Activated CD4-positive, alpha-beta T cell treated with anti-CD3 and anti-CD28 coated beads, Interleukin-2, amount 50 U/mL, for 24 hours (primary cell): ENCODE measurements around the gene PTPRK.

ENCODE experiments used
- DNase-seq, 2 donors: peaks; one replicate each; pipeline ENCODE4 v3.0.0-alpha.2; 2020; ENCODE audit warnings: low read depth in 1 of 2, low spot score in 1 of 2

The PTPRK gene

GRCh38 chr6:128252341-128253176 lies 267.8 kb downstream of the PTPRK start:
- no peak for DNase-seq

DNA sequence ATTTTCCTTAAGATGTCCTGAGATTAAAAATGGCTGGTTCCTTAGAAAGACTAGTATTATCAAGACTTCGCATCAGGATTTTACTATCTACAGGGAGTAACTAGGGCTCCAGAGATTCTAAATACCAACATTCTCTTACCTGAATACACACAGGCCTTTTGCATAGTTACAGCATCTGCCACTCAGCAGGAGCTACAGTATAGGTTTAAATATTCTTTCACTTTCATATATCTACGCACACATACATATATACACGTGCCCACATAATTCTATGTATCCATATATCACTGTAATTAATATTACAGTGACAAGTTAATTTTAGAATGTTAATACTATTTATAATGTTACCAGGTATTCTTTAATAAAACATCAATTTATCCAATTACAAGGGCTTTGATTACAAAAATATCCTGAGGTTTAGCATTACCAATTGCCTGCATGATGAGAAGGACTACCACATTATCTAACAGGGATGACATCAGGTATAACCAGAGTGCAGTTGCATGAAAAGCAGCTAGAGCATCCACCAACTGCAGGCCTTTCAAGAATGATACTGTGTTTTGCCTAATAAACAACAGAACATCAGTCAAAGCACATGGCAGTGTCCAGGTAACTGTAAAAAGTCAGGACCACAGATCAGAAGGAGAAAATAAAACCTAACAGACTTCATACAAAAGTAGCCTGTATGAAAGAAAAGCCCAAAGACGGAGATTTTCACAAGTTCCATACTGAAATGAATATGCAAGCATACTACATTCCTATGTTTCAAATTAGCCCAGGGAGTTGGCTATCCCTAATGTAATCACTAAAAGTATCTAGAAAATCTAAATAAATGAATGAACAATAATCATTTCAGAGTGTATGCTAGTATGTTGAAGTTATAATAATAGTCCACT lies 268.7 kb downstream of the PTPRK start:
- no peak for DNase-seq

- no peak for DNase-seq
These were observed 269.9 kb downstream of the PTPRK start for GRCh38 chr6:128250370-128251070.

GRCh38 chr6:128249429-128249828 lies 271.0 kb downstream of the PTPRK start:
- no peak for DNase-seq

DNA sequence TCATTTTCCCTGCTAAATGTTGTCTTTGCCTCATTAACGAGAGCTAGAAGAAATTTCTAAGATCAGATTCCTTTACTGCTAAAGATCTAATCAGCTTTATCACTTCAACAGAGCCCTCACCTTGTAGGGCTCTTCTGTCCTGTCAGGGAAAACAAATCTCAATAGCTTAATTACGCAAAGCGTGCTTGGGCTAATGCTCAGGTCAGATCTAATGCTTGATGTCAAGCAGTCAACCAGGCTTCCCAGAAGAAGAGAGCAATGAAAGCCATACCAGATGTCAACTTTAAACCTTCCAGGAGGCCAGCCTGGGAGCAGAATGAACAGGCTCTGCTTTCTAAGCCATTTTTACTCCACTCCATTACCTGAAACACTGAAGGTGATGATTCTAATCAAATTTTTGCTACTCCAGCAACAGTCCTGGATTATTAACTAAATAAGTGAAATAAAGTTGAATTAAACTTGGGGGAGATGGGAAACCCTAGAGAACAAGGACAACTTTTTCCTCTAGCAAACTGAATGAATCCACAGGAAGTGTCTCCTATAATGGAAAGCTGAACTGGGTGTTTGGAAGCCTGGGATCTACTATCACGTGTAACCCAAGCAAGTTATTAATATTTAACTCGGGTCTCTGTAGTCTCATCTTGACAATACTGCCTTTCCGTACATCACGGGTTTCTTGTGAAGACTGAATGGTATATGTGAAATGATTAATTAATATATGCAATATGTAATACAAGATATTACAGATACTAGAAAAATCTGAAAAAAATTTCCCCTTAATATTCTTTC lies 273.7 kb downstream of the PTPRK start:
- no peak for DNase-seq

- DNase-seq = no peak
These were observed 275.5 kb downstream of the PTPRK start for GRCh38 chr6:128244751-128245405.

GRCh38 chr6:128242765-128243403 lies 277.5 kb downstream of the PTPRK start:
- DNase-seq = no peak

DNA sequence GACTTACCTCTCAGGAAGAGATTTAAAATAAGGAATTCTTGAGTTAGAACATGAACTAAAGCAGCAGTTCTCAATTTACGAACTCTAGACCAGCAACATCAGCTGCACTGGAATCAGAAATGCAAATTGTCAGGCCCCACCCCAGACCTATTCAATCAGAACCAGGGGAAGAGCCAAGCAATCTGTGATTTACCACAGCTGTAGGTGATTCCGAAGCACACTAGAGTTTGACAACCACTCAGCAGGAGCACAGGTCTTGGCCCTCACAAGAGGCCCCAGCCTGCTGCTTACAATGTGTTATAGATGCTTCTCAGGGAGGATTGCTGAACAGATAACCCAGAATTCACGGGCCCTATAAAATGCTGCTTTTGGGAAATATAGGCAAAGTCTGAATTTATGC lies 279.2 kb downstream of the PTPRK start:
- no peak for DNase-seq

GRCh38 chr6:128240024-128240428 lies 280.4 kb downstream of the PTPRK start:
- no peak for DNase-seq

GRCh38 chr6:128239146-128239545 lies 281.3 kb downstream of the PTPRK start:
- DNase-seq = no peak

GRCh38 chr6:128238225-128238624 lies 282.2 kb downstream of the PTPRK start:
- DNase-seq = no peak

GRCh38 chr6:128235556-128235955 lies 284.8 kb downstream of the PTPRK start:
- no peak for DNase-seq

DNA sequence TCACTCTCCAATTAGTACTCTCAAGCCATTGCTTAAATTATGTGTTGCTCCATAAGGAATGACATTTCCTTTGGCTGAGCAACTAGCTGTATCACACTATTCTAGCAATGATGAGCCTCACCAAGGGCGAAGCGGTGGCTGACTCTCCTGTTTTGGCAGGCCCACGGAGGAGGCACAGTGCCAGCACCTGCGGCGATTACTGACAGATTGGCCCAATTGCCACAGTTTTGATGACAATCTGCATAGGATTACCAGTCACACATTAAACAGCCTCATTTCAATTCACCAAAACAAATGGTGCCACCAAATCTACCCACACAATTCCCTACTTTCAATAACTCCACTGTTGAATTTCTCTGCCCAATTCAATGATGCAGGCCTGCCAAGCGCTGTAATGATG lies 286.9 kb downstream of the PTPRK start:
- DNase-seq = no peak

DNA sequence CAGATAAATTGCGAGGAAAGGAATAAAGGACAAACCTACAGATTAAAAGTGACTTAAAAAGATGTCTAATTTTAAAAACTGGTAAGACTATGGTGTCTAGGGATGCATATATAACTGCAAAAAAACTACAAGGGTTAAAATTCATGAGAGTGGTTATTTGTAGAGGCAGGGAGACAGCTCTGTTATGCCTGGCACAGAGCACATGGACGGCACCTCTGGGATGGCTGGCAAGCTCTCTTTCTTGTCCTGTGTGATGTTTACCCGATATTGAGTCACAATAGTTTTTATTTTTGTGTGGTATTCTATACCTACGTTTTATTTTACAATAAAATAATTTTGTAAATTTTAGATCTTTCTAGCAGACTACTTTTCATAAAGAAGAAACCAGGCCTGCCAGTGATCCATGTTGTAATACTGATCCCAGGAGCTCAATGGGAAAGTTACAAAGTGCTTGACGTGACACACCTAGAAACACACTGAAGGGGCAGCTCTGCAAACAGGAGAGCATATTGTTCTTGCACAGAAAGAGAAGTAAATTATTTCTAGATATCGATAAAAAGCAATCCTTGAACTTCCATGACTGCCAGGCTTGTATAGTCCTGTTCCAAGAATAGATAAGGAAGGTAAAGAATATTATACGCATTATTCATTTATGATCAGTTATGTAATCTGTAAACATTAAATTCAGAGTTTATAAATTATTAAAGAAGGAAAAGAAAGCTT lies 290.0 kb downstream of the PTPRK start:
- no peak for DNase-seq

GRCh38 chr6:128225612-128226011 lies 294.8 kb downstream of the PTPRK start:
- no peak for DNase-seq

DNA sequence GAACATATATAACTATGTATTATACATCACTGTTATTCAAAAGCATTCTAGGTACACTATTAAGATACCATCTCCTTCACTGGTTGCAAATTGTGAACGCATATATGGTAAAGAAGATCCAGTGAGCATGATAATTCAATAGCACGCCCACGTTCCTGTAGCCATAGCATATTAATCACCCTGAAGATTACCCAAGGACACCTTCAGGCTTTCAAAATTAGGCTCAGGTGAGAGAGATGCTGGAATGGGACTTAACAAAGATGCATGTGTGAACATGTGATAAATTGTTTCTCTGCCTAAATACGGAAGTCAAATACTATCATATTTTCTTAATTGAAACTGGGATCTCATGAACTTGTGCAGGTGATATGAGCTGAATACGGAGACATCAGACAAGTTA lies 303.5 kb downstream of the PTPRK start:
- no peak for DNase-seq

- no peak for DNase-seq
These were observed 310.6 kb downstream of the PTPRK start for GRCh38 chr6:128209771-128210170.

GRCh38 chr6:128208851-128209580 lies 311.4 kb downstream of the PTPRK start:
- DNase-seq = no peak
